ENCODE measurements around the gene DNAJA4. TPM values are rescaled to one million over a fixed set of nuclear protein-coding genes. Genes with fewer than 3 reads are reported as not detected.

The DNAJA4 gene
- polyA plus RNA-seq, 1 of the 3 experiments (the other 2 are of a cell fraction): 0.03 TPM

DNA sequence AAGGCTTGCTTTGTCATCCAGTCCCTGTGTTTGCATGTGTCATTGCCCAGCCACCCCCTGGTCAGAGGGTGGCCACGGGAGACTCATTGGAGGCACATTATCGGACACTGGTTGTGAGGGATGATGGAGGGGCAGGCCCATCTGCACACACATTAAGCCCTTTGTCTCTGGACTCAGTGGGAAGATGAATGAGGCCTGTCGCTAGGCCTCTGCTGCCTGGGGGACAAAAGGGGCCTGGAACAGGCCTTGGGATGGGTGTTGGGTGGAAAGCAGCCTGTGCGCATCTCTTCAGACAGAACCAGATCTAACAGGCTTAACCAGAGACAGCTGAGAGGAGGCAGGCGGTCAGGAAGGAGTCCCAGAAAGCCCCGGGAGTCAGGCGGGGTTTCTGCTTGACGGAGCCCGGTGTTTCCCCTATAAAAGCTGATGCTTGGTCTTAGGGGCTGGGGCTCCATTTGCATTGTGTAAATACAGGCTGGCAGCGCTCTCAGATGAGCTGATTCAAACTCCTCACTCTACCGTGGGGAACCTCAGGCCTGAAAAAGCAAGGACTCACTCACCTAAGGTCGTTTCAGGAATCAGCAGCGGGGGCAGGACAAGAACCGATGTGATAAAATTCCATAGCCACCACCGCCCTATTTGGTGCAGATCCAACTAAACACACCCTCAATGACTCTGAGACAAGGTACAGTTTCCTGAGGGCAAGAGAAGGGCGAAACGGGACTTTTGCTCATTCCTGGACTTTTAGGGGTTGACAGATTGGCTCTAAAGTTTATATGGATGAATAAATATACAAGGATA, 52.1 kb downstream of the DNAJA4 start:
- Histone ChIP-seq H3K9ac (no peak overlapping the region), H3K79me2 (ENCODE audit: insufficient read depth) (no peaks in the 10 kb centered on the region), H2AFZ (ENCODE audit: low read depth) (no peak overlapping the region), H3K27me3 (ENCODE audit: insufficient read depth) (no peaks in the 10 kb centered on the region), H3K9me2 (no peaks in the 10 kb centered on the region), H3K9me3 (no peaks in the 10 kb centered on the region), H3K27ac (ENCODE audit: low read depth in 2 of 2, low read length in 1 of 2) (peak overlapping the region in 1 of 2 experiments; percentile 63; a peak in 2 of 4 replicates), H3F3A (replicated peaks; ENCODE audit: insufficient read depth) (no peaks in the 10 kb centered on the region), H4K20me1 (ENCODE audit: insufficient read depth) (no peaks in the 10 kb centered on the region), H3K36me3 (replicated peaks in 1 of 2; ENCODE audit: control insufficient read depth in 1 of 2, insufficient read depth in 2 of 2, low read length in 1 of 2) (no peaks in the 10 kb centered on the region), H3K4me3 (ENCODE audit: low read depth in 2 of 2, low read length in 1 of 2) (no peak overlapping the region), H3K4me2 (no peak overlapping the region), H3K4me1 (ENCODE audit: control insufficient read depth in 1 of 2, insufficient read depth in 2 of 2, low read depth in 1 of 2, low read length in 1 of 2) (peaks cover 0 to 16% of the 10 kb centered on the region in 2 experiments; a peak in 2 of 4 replicates)
- peak; percentile 52 for DNase-seq
- WGBS (ENCODE audit: low lambda C conversion rate): 91% methylated on average over 17 of the region's 17 CpGs
- CTCF ChIA-PET: interaction anchor here (0.6 to 31.8 kb wide), 9 partner anchors 8 to 561 kb away, joined by 3 to 772 read pairs (median 3); no protein-coding TSS in a partner anchor
- POLR2A ChIA-PET: interaction anchor here (1.2 to 1.6 kb wide), 2 partner anchors 80 to 121 kb away, joined by 3 read pairs; no protein-coding TSS in a partner anchor
- peak in 1 of 2 experiments; percentile 10; a peak in 1 of 4 replicates for TF ChIP-seq EP300 (IDR thresholded peaks at IDR 0.05; ENCODE audit: borderline replicate concordance in 1 of 2, low read depth in 1 of 2, low read length in 1 of 2)
- TF ChIP-seq, protein P1, sequence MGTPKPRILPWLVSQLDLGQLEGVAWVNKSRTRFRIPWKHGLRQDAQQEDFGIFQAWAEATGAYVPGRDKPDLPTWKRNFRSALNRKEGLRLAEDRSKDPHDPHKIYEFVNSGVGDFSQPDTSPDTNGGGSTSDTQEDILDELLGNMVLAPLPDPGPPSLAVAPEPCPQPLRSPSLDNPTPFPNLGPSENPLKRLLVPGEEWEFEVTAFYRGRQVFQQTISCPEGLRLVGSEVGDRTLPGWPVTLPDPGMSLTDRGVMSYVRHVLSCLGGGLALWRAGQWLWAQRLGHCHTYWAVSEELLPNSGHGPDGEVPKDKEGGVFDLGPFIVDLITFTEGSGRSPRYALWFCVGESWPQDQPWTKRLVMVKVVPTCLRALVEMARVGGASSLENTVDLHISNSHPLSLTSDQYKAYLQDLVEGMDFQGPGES (IDR thresholded peaks at IDR 0.05; ENCODE audit: low read depth, low read length): no peak
- TF ChIP-seq, protein P2, sequence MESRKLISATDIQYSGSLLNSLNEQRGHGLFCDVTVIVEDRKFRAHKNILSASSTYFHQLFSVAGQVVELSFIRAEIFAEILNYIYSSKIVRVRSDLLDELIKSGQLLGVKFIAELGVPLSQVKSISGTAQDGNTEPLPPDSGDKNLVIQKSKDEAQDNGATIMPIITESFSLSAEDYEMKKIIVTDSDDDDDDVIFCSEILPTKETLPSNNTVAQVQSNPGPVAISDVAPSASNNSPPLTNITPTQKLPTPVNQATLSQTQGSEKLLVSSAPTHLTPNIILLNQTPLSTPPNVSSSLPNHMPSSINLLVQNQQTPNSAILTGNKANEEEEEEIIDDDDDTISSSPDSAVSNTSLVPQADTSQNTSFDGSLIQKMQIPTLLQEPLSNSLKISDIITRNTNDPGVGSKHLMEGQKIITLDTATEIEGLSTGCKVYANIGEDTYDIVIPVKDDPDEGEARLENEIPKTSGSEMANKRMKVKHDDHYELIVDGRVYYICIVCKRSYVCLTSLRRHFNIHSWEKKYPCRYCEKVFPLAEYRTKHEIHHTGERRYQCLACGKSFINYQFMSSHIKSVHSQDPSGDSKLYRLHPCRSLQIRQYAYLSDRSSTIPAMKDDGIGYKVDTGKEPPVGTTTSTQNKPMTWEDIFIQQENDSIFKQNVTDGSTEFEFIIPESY (IDR thresholded peaks at IDR 0.05; ENCODE audit: borderline replicate concordance, low read depth): no peak
- TF ChIP-seq, protein P3, sequence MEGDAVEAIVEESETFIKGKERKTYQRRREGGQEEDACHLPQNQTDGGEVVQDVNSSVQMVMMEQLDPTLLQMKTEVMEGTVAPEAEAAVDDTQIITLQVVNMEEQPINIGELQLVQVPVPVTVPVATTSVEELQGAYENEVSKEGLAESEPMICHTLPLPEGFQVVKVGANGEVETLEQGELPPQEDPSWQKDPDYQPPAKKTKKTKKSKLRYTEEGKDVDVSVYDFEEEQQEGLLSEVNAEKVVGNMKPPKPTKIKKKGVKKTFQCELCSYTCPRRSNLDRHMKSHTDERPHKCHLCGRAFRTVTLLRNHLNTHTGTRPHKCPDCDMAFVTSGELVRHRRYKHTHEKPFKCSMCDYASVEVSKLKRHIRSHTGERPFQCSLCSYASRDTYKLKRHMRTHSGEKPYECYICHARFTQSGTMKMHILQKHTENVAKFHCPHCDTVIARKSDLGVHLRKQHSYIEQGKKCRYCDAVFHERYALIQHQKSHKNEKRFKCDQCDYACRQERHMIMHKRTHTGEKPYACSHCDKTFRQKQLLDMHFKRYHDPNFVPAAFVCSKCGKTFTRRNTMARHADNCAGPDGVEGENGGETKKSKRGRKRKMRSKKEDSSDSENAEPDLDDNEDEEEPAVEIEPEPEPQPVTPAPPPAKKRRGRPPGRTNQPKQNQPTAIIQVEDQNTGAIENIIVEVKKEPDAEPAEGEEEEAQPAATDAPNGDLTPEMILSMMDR (IDR thresholded peaks at IDR 0.05): no peak
- TF ChIP-seq, protein P4, sequence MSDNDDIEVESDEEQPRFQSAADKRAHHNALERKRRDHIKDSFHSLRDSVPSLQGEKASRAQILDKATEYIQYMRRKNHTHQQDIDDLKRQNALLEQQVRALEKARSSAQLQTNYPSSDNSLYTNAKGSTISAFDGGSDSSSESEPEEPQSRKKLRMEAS (IDR thresholded peaks at IDR 0.05; ENCODE audit: low read depth): no peak
- TF ChIP-seq, protein P5, sequence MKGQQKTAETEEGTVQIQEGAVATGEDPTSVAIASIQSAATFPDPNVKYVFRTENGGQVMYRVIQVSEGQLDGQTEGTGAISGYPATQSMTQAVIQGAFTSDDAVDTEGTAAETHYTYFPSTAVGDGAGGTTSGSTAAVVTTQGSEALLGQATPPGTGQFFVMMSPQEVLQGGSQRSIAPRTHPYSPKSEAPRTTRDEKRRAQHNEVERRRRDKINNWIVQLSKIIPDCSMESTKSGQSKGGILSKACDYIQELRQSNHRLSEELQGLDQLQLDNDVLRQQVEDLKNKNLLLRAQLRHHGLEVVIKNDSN (IDR thresholded peaks at IDR 0.05; ENCODE audit: borderline replicate concordance, low read depth): no peak
